Measurements from ENCODE around the gene NFE2L1. TPM values are rescaled to one million over a fixed set of nuclear protein-coding genes. Genes with fewer than 3 reads are reported as not detected.

Gene NFE2L1
- polyA plus RNA-seq, 1 of the 3 experiments (the other 2 are of a cell fraction), result 159 TPM

DNA sequence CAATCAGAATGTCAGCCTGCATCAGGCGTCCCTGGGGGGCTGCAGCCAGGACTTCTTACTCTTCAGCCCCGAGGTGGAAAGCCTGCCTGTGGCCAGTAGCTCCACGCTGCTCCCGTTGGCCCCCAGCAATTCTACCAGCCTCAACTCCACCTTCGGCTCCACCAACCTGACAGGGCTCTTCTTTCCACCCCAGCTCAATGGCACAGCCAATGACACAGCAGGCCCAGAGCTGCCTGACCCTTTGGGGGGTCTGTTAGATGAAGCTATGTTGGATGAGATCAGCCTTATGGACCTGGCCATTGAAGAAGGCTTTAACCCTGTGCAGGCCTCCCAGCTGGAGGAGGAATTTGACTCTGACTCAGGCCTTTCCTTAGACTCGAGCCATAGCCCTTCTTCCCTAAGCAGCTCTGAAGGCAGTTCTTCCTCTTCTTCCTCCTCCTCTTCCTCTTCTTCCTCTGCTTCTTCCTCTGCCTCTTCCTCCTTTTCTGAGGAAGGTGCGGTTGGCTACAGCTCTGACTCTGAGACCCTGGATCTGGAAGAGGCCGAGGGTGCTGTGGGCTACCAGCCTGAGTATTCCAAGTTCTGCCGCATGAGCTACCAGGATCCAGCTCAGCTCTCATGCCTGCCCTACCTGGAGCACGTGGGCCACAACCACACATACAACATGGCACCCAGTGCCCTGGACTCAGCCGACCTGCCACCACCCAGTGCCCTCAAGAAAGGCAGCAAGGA lies 10.4 kb downstream of the NFE2L1 start:
- no peak overlapping the region for H2AFZ ChIP-seq (ENCODE audit: low read depth)
- peaks cover 46% of the 10 kb centered on the region for H3K79me2 ChIP-seq (ENCODE audit: insufficient read depth)
- H3K9me3 ChIP-seq, result no peaks in the 10 kb centered on the region
- H3K4me1 ChIP-seq (ENCODE audit: control insufficient read depth in 1 of 2, insufficient read depth in 2 of 2, low read depth in 1 of 2, low read length in 1 of 2), result peaks cover 18 to 31% of the 10 kb centered on the region in 2 experiments
- ChIA-PET POLR2A (interaction anchor here (1.3 to 2.5 kb wide), 3 partner anchors 10 to 17 kb away, joined by 3 to 13 read pairs (median 7); partner anchors contain the start of gene NFE2L1), CTCF (interaction anchor here (1.4 to 44.3 kb wide), 4 partner anchors 10 to 110 kb away, joined by 5 to 1200 read pairs (median 244); partner anchors contain the start of gene COPZ2)
- H3K4me3 ChIP-seq (ENCODE audit: low read depth in 2 of 2, low read length in 1 of 2), result no peak overlapping the region
- H3K36me3 ChIP-seq (replicated peaks in 1 of 2; ENCODE audit: control insufficient read depth in 1 of 2, insufficient read depth in 2 of 2, low read length in 1 of 2), result peaks cover 46 to 79% of the 10 kb centered on the region in 2 experiments
- H3F3A ChIP-seq (replicated peaks; ENCODE audit: insufficient read depth), result peaks cover 18% of the 10 kb centered on the region
- no peaks in the 10 kb centered on the region for H3K9me2 ChIP-seq
- H3K27ac ChIP-seq (ENCODE audit: low read depth in 2 of 2, low read length in 1 of 2), result no peak overlapping the region
- H3K4me2 ChIP-seq, result no peak overlapping the region
- WGBS (ENCODE audit: low lambda C conversion rate), result 87% methylated on average over 9 of the region's 11 CpGs
- no peak for DNase-seq
- TF ChIP-seq GATA2 (CRISPR knock-in tag; IDR thresholded peaks at IDR 0.05), result no peak
- peaks cover 39% of the 10 kb centered on the region for H4K20me1 ChIP-seq (ENCODE audit: insufficient read depth)
- no peak overlapping the region for H3K9ac ChIP-seq
- no peaks in the 10 kb centered on the region for H3K27me3 ChIP-seq (ENCODE audit: insufficient read depth)

DNA sequence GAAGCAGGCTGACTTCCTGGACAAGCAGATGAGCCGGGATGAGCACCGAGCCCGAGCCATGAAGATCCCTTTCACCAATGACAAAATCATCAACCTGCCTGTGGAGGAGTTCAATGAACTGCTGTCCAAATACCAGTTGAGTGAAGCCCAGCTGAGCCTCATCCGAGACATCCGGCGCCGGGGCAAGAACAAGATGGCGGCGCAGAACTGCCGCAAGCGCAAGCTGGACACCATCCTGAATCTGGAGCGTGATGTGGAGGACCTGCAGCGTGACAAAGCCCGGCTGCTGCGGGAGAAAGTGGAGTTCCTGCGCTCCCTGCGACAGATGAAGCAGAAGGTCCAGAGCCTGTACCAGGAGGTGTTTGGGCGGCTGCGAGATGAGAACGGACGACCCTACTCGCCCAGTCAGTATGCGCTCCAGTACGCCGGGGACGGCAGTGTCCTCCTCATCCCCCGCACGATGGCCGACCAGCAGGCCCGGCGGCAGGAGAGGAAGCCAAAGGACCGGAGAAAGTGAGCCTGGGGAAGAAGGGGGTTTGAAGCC lies 11.0 kb downstream of the NFE2L1 start:
- no peaks in the 10 kb centered on the region for H3K27me3 ChIP-seq (ENCODE audit: insufficient read depth)
- peaks cover 12 to 24% of the 10 kb centered on the region in 2 experiments; a peak in 3 of 4 replicates for H3K4me1 ChIP-seq (ENCODE audit: control insufficient read depth in 1 of 2, insufficient read depth in 2 of 2, low read depth in 1 of 2, low read length in 1 of 2)
- CTCF ChIA-PET, result interaction anchor here (0.9 to 44.3 kb wide), 4 partner anchors 9 to 35 kb away, joined by 3 to 1200 read pairs (median 244); partner anchors contain the start of gene COPZ2
- H3K9ac ChIP-seq, result no peak overlapping the region
- no peak for TF ChIP-seq MXI1 (IDR thresholded peaks at IDR 0.05; ENCODE audit: low read depth, low read length)
- no peak for TF ChIP-seq CHD2 (IDR thresholded peaks at IDR 0.05; ENCODE audit: low read length, partially characterized antibody)
- TF ChIP-seq POLR2AphosphoS5 (IDR thresholded peaks at IDR 0.05; ENCODE audit: low read depth, low read length), result no peak
- no peak for TF ChIP-seq TAF1 (IDR thresholded peaks at IDR 0.05; ENCODE audit: borderline replicate concordance, low read depth, low read length)
- TF ChIP-seq, protein P1, sequence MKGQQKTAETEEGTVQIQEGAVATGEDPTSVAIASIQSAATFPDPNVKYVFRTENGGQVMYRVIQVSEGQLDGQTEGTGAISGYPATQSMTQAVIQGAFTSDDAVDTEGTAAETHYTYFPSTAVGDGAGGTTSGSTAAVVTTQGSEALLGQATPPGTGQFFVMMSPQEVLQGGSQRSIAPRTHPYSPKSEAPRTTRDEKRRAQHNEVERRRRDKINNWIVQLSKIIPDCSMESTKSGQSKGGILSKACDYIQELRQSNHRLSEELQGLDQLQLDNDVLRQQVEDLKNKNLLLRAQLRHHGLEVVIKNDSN (IDR thresholded peaks at IDR 0.05; ENCODE audit: borderline replicate concordance, low read depth), result no peak
- no peak for TF ChIP-seq RXRA (IDR thresholded peaks at IDR 0.05; ENCODE audit: borderline replicate concordance, low read depth)
- TF ChIP-seq TCF12 (IDR thresholded peaks at IDR 0.05), result no peak
- TF ChIP-seq SIN3A (IDR thresholded peaks at IDR 0.05; ENCODE audit: borderline replicate concordance, low read depth, low read length), result no peak
- no peak for TF ChIP-seq RAD21 (IDR thresholded peaks at IDR 0.05; ENCODE audit: low read length)
- TF ChIP-seq, protein P2, sequence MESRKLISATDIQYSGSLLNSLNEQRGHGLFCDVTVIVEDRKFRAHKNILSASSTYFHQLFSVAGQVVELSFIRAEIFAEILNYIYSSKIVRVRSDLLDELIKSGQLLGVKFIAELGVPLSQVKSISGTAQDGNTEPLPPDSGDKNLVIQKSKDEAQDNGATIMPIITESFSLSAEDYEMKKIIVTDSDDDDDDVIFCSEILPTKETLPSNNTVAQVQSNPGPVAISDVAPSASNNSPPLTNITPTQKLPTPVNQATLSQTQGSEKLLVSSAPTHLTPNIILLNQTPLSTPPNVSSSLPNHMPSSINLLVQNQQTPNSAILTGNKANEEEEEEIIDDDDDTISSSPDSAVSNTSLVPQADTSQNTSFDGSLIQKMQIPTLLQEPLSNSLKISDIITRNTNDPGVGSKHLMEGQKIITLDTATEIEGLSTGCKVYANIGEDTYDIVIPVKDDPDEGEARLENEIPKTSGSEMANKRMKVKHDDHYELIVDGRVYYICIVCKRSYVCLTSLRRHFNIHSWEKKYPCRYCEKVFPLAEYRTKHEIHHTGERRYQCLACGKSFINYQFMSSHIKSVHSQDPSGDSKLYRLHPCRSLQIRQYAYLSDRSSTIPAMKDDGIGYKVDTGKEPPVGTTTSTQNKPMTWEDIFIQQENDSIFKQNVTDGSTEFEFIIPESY (IDR thresholded peaks at IDR 0.05; ENCODE audit: borderline replicate concordance, low read depth), result no peak
- no peak for TF ChIP-seq MEF2A (IDR thresholded peaks at IDR 0.05; ENCODE audit: borderline replicate concordance, low read depth)
- TF ChIP-seq, protein P3, sequence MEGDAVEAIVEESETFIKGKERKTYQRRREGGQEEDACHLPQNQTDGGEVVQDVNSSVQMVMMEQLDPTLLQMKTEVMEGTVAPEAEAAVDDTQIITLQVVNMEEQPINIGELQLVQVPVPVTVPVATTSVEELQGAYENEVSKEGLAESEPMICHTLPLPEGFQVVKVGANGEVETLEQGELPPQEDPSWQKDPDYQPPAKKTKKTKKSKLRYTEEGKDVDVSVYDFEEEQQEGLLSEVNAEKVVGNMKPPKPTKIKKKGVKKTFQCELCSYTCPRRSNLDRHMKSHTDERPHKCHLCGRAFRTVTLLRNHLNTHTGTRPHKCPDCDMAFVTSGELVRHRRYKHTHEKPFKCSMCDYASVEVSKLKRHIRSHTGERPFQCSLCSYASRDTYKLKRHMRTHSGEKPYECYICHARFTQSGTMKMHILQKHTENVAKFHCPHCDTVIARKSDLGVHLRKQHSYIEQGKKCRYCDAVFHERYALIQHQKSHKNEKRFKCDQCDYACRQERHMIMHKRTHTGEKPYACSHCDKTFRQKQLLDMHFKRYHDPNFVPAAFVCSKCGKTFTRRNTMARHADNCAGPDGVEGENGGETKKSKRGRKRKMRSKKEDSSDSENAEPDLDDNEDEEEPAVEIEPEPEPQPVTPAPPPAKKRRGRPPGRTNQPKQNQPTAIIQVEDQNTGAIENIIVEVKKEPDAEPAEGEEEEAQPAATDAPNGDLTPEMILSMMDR (IDR thresholded peaks at IDR 0.05), result no peak
- TF ChIP-seq, protein P4, sequence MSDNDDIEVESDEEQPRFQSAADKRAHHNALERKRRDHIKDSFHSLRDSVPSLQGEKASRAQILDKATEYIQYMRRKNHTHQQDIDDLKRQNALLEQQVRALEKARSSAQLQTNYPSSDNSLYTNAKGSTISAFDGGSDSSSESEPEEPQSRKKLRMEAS (IDR thresholded peaks at IDR 0.05; ENCODE audit: low read depth), result no peak
- TF ChIP-seq, protein P5, sequence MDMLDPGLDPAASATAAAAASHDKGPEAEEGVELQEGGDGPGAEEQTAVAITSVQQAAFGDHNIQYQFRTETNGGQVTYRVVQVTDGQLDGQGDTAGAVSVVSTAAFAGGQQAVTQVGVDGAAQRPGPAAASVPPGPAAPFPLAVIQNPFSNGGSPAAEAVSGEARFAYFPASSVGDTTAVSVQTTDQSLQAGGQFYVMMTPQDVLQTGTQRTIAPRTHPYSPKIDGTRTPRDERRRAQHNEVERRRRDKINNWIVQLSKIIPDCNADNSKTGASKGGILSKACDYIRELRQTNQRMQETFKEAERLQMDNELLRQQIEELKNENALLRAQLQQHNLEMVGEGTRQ (IDR thresholded peaks at IDR 0.05; ENCODE audit: borderline replicate concordance, low read depth, low read length), result no peak
- TF ChIP-seq NFIC (IDR thresholded peaks at IDR 0.05; ENCODE audit: borderline replicate concordance), result no peak
- H3K4me2 ChIP-seq, result no peak overlapping the region
- no peaks in the 10 kb centered on the region for H3K9me3 ChIP-seq
- POLR2A ChIA-PET, result interaction anchor here (1.9 to 2.5 kb wide), 2 partner anchors 9 to 11 kb away, joined by 7 to 13 read pairs; partner anchors contain the start of gene NFE2L1
- H3K27ac ChIP-seq (ENCODE audit: low read depth in 2 of 2, low read length in 1 of 2), result no peak overlapping the region; a peak in 1 of 4 replicates
- peaks cover 48 to 82% of the 10 kb centered on the region in 2 experiments for H3K36me3 ChIP-seq (replicated peaks in 1 of 2; ENCODE audit: control insufficient read depth in 1 of 2, insufficient read depth in 2 of 2, low read length in 1 of 2)
- no peak for DNase-seq
- peaks cover 46% of the 10 kb centered on the region for H3K79me2 ChIP-seq (ENCODE audit: insufficient read depth)
- 96% methylated on average over 32 of the region's 32 CpGs for WGBS (ENCODE audit: low lambda C conversion rate)
- no peaks in the 10 kb centered on the region for H3K9me2 ChIP-seq
- H3F3A ChIP-seq (replicated peaks; ENCODE audit: insufficient read depth), result peaks cover 22% of the 10 kb centered on the region
- H4K20me1 ChIP-seq (ENCODE audit: insufficient read depth), result peaks cover 33% of the 10 kb centered on the region
- no peak overlapping the region for H3K4me3 ChIP-seq (ENCODE audit: low read depth in 2 of 2, low read length in 1 of 2)
- H2AFZ ChIP-seq (ENCODE audit: low read depth), result no peak overlapping the region

All from SK-N-SH (cell line).